IgD-negative memory B cell (primary cell): ENCODE results near the gene EYA3. TPM values are rescaled to one million over a fixed set of nuclear protein-coding genes. Genes with fewer than 3 reads are reported as not detected.

Experiments
- H3K27ac Mint-ChIP-seq, 3 donors: one replicate each; pipeline ENCODE4 v1.8.0; 2020 to 2022; ENCODE audit warnings: mild to moderate bottlenecking in 3 of 3, mixed read lengths in 3 of 3, moderate library complexity in 1 of 3
- H3K27me3 Mint-ChIP-seq: one replicate; pipeline ENCODE4 v1.8.0; 2021; ENCODE audit warnings: mixed read lengths
- H3K36me3 Mint-ChIP-seq: one replicate; pipeline ENCODE4 v1.8.0; 2020; ENCODE audit warnings: mild to moderate bottlenecking, mixed read lengths
- H3K4me1 Mint-ChIP-seq, 3 donors: one replicate each; pipeline ENCODE4 v1.8.0; 2020 to 2022; ENCODE audit warnings: mixed read lengths in 3 of 3, mild to moderate bottlenecking in 1 of 3
- H3K4me3 Mint-ChIP-seq, 4 donors: one replicate each; pipeline ENCODE4 v1.8.0; 2020 to 2022; ENCODE audit warnings: mild to moderate bottlenecking in 4 of 4, mixed read lengths in 4 of 4, moderate library complexity in 3 of 4
- H3K9me3 Mint-ChIP-seq, 3 donors: one replicate each; pipeline ENCODE4 v1.8.0; 2020 to 2021; ENCODE audit warnings: mixed read lengths in 3 of 3, mild to moderate bottlenecking in 1 of 3
- polyA plus RNA-seq: library from polyadenylated mRNA; unstranded; fragments of 300-500 nt; fragmentation: Illumina TruSeq; gene quantifications from one replicate; pipeline ENCODE4 v1.2.3, GENCODE V29; 2021

The EYA3 gene
- polyA plus RNA-seq, 1 donor from 2014 or later: 5.8 TPM

DNA sequence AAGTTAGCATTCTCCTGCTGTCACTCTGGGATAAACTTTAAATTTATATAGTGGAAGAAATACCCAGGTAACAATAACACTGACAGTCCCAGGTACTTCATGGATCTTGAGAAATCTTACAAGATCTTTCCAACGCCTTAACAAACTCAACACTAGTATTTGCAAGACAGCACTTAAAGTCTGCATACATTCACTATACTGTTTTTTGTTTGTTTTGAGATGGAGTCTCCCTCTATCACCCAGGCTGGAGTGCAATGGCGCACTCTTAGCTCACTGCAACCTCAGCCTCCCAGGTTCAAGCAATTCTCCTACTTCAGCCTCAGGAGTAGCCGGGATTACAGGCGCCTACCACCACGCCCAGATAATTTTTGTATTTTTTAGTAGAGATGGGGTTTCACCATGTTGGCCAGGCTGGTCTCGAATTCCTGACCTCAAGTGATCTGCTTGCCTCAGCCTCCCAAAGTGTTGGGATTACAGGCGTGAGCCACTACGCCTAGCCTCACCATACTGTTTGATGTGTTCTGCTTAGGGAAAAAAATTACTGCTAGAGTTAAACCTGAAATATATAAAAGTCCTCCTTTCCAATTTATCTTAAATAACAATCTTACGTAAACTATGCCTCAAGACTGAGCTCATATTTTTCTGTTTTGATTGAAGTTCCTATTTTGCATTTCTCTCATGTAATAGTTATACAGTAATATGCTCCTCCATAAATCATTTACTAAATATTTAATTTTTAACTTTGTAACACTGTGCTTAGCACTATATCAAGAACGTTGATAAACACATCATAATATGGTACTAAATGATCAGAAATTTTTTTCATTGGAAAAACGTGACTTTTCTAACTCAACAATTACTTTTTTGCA lies 17.5 kb downstream of the EYA3 start:
- Mint-ChIP-seq H3K9me3 (no peaks in the 10 kb centered on the region), H3K27me3 (no peaks in the 10 kb centered on the region), H3K27ac (peak overlapping the region in 1 of 3 donors; percentile 61), H3K4me3 (peak overlapping the region in 2 of 4 donors; percentile 60 to 76), H3K36me3 (peaks cover 3% of the 10 kb centered on the region), H3K4me1 (peaks cover 42 to 51% (median 45%) of the 10 kb centered on the region in 3 donors)

DNA sequence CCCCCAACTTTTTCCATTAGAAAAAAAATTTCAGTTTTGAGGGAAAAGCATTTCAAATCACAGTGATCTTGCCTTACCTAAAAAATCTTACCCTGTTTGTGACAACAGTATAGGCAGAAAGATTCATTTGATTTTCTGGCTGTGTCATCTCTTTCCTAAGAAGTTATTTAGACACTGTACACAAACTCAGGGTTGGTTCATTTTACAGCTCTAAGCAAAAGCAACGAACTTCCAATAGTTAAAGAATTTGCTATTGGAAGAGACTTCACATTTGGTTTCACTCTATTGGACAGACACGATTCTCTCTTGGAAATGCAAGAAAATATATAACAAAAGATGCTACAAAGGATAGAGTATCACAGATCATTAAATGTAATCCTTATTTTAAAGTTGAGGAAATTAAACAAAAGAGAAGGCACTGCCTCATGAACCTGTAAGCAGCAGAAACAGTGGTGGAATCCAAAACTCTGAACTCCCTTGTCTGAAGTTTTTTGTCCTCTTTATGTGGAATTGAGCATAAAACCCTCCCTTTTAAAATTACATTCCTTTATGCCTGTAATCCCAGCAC lies 20.8 kb downstream of the EYA3 start:
- H3K4me3 Mint-ChIP-seq: peak overlapping the region in 1 of 4 donors; percentile 1
- H3K27me3 Mint-ChIP-seq: no peaks in the 10 kb centered on the region
- H3K9me3 Mint-ChIP-seq: no peaks in the 10 kb centered on the region
- H3K27ac Mint-ChIP-seq: peak overlapping the region in 2 of 3 donors; percentile 9 to 27
- H3K4me1 Mint-ChIP-seq: peaks cover 31 to 36% (median 35%) of the 10 kb centered on the region in 3 donors
- H3K36me3 Mint-ChIP-seq: peaks cover 1% of the 10 kb centered on the region

- no peaks in the 10 kb centered on the region for H3K27me3 Mint-ChIP-seq
- peak overlapping the region in 1 of 3 donors; percentile 5 for H3K27ac Mint-ChIP-seq
- H3K36me3 Mint-ChIP-seq: peaks cover 1% of the 10 kb centered on the region
- peaks cover 24 to 26% (median 26%) of the 10 kb centered on the region in 3 donors for H3K4me1 Mint-ChIP-seq
- peak overlapping the region in 1 of 4 donors; percentile 50 for H3K4me3 Mint-ChIP-seq
- no peaks in the 10 kb centered on the region for H3K9me3 Mint-ChIP-seq
Measured at GRCh38 chr1:28066393-28067154, 21.8 kb downstream of the EYA3 start.

DNA sequence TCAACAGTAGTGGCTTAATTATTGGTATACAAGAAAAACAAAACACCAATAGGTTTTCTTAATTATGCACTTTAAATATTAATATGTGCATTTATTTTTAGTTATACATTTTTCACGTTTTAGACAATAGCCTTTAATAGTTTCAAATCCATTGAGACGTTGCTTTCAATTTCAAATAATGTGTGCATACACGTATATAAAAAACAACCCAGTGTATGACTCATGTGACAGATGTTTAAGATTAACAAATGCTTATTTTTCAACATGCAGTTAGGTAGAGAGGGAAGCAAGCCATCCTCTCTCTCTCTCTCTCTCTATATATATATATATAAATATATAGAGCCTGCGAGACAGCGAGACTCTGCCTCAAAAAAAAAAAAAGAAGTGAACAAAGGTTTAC lies 24.3 kb downstream of the EYA3 start:
- no peaks in the 10 kb centered on the region for H3K27me3 Mint-ChIP-seq
- H3K4me1 Mint-ChIP-seq: peaks cover 16 to 24% (median 22%) of the 10 kb centered on the region in 3 donors
- H3K36me3 Mint-ChIP-seq: peaks cover 5% of the 10 kb centered on the region
- H3K4me3 Mint-ChIP-seq: peak overlapping the region in 1 of 4 donors; percentile 17
- no peaks in the 10 kb centered on the region for H3K9me3 Mint-ChIP-seq
- H3K27ac Mint-ChIP-seq: no peak overlapping the region

GRCh38 chr1:28062806-28063205 lies 25.6 kb downstream of the EYA3 start:
- Mint-ChIP-seq H3K27me3 (no peaks in the 10 kb centered on the region), H3K9me3 (no peaks in the 10 kb centered on the region), H3K4me1 (peaks cover 16 to 33% (median 29%) of the 10 kb centered on the region in 3 donors), H3K36me3 (peaks cover 5% of the 10 kb centered on the region), H3K4me3 (peak overlapping the region in 1 of 4 donors; percentile 65), H3K27ac (peak overlapping the region in 1 of 3 donors; percentile 43)

GRCh38 chr1:28058971-28059878 lies 29.2 kb downstream of the EYA3 start:
- H3K4me1 Mint-ChIP-seq: peaks cover 15 to 27% (median 26%) of the 10 kb centered on the region in 3 donors
- peak overlapping the region in 2 of 3 donors; percentile 46 to 63 for H3K27ac Mint-ChIP-seq
- H3K27me3 Mint-ChIP-seq: no peaks in the 10 kb centered on the region
- H3K4me3 Mint-ChIP-seq: peak overlapping the region in 3 of 4 donors; percentile 1 to 14 (median 4)
- H3K9me3 Mint-ChIP-seq: no peaks in the 10 kb centered on the region
- peaks cover 5% of the 10 kb centered on the region for H3K36me3 Mint-ChIP-seq

DNA sequence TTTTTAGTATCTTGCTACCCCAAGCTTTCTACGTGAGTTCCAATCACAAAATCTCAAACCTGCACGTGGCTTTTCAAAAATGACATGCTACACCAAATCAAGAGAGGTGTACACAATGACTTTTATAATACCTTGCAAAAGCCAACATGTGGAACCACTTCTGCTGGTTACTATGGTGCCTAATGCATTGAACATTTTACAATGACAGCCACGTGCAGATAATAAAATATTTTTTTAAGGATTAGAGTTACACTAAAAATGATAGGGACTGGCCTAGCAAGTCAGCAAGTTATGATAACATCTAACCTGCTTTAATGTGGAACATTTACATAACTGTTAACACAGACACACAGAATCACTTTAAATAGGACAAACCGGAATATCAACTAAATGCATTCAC lies 30.2 kb downstream of the EYA3 start:
- peak overlapping the region in 2 of 3 donors; percentile 54 to 63 for H3K27ac Mint-ChIP-seq
- peaks cover 15 to 32% (median 27%) of the 10 kb centered on the region in 3 donors for H3K4me1 Mint-ChIP-seq
- H3K9me3 Mint-ChIP-seq: no peaks in the 10 kb centered on the region
- H3K4me3 Mint-ChIP-seq: peak overlapping the region in 1 of 4 donors; percentile 1
- H3K36me3 Mint-ChIP-seq: peaks cover 5% of the 10 kb centered on the region
- H3K27me3 Mint-ChIP-seq: no peaks in the 10 kb centered on the region

DNA sequence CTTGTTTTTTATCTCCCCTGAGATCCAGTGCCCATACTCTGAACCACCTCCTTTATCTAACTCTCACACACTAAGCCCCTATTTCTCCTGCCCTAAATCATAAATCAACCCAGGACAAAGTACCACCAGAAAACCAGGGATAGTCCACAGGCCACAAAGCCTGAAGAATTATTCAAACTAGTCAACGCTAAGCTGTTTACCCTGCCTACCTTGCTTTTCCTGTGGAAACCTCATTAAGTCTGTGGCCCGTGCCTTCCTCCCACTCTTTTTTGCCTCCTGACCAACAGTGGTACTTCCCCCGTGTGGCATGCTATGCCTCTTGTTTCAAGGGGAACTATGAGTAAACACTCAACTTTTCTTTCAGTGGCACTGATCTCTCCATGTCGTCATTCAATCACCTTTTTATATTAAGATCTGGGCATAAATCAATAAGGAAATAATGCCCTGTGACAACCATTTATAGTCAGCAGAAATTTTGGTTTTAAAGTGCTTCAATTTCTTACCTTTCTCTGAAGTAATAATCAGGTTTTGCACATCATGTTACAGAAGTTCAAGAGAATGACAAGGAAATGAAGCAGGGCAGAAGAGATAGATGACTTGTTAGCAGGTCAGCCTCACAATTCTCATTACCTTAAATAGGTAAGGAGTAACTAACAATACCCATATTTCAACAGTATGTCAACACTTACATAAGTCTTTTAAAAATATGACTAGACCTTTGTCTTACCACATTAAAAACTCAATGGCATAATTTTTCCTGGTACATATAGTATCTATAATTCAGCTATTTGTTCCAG lies 32.1 kb downstream of the EYA3 start:
- H3K4me3 Mint-ChIP-seq: peak overlapping the region in 2 of 4 donors; percentile 6 to 74
- H3K27ac Mint-ChIP-seq: peak overlapping the region; percentile 23 to 94 (median 86)
- peaks cover 15 to 32% (median 27%) of the 10 kb centered on the region in 3 donors for H3K4me1 Mint-ChIP-seq
- H3K27me3 Mint-ChIP-seq: no peaks in the 10 kb centered on the region
- no peaks in the 10 kb centered on the region for H3K9me3 Mint-ChIP-seq
- peaks cover 7% of the 10 kb centered on the region for H3K36me3 Mint-ChIP-seq

GRCh38 chr1:28050776-28051175 lies 37.6 kb downstream of the EYA3 start:
- Mint-ChIP-seq H3K27ac (no peak overlapping the region), H3K4me1 (peaks cover 3 to 9% (median 6%) of the 10 kb centered on the region in 3 donors), H3K27me3 (no peaks in the 10 kb centered on the region), H3K36me3 (peaks cover 2% of the 10 kb centered on the region), H3K9me3 (no peaks in the 10 kb centered on the region), H3K4me3 (no peak overlapping the region)

GRCh38 chr1:28046716-28047115 lies 41.7 kb downstream of the EYA3 start:
- Mint-ChIP-seq H3K27ac (no peak overlapping the region), H3K9me3 (no peaks in the 10 kb centered on the region), H3K4me3 (no peak overlapping the region), H3K27me3 (no peaks in the 10 kb centered on the region), H3K36me3 (no peaks in the 10 kb centered on the region), H3K4me1 (peaks cover 0 to 3% (median 2%) of the 10 kb centered on the region in 3 donors)

GRCh38 chr1:28045777-28046176 lies 42.6 kb downstream of the EYA3 start:
- H3K4me1 Mint-ChIP-seq: peaks cover 0 to 3% (median 2%) of the 10 kb centered on the region in 3 donors
- H3K9me3 Mint-ChIP-seq: no peaks in the 10 kb centered on the region
- H3K36me3 Mint-ChIP-seq: no peaks in the 10 kb centered on the region
- H3K27ac Mint-ChIP-seq: peak overlapping the region in 1 of 3 donors; percentile 7
- H3K27me3 Mint-ChIP-seq: no peaks in the 10 kb centered on the region
- H3K4me3 Mint-ChIP-seq: no peak overlapping the region

DNA sequence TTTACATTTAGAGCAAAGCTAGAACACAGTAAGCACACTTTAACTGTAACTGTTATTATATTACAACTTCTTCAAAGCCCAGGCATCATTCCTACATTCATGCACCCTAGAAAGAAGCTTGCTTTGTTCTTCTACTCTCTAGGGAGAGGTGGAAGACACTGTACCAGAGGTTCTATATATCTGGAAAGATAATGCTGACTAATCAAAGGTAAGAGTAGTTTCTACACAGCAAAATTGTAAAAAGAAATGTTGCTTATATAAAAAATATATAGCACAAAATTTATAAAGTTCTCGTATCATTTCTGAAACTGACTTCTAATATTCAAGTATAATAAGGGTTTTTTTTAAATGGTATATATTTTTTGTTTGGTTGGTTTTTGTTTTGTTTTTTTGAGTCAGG lies 44.0 kb downstream of the EYA3 start:
- Mint-ChIP-seq H3K4me1 (peaks cover 0 to 5% (median 3%) of the 10 kb centered on the region in 3 donors), H3K27ac (no peak overlapping the region), H3K36me3 (no peaks in the 10 kb centered on the region), H3K27me3 (no peaks in the 10 kb centered on the region), H3K9me3 (no peaks in the 10 kb centered on the region), H3K4me3 (no peak overlapping the region)

- no peak overlapping the region for H3K4me3 Mint-ChIP-seq
- peaks cover 3% of the 10 kb centered on the region for H3K36me3 Mint-ChIP-seq
- H3K4me1 Mint-ChIP-seq: peaks cover 10 to 12% (median 10%) of the 10 kb centered on the region in 3 donors
- H3K27ac Mint-ChIP-seq: no peak overlapping the region
- no peaks in the 10 kb centered on the region for H3K27me3 Mint-ChIP-seq
- H3K9me3 Mint-ChIP-seq: no peaks in the 10 kb centered on the region
Measured at GRCh38 chr1:28039341-28039740, 49.1 kb downstream of the EYA3 start.
